PC-9 (cell line): ENCODE measurements around the gene DST. TPM values are rescaled to one million over a fixed set of nuclear protein-coding genes. Genes with fewer than 3 reads are reported as not detected.

Experiments
- BruUV-seq: library from RNA; stranded (reverse); fragments of 400-500 nt; replicated peaks from 2 replicates; lab custom pipeline; 2021; lab: Mats Ljungman, UMichigan
- CTCF ChIA-PET: fragments of 300-600 bp; sonication (Branson Sonifier 250); formaldehyde crosslinking; loops from one replicate; lab custom pipeline; 2022; ENCODE audit warnings: antibody characterized with exemption; lab: Charles Lee
- POLR2A ChIA-PET: fragments of 300-600 bp; sonication (Branson Sonifier 250); formaldehyde crosslinking; loops from one replicate; lab custom pipeline; 2022; ENCODE audit warnings: antibody characterized with exemption; ENCODE audit not compliant: unreplicated experiment; lab: Charles Lee
- DNase-seq, 2 experiments: peaks; one replicate each; pipeline versions ENCODE4 v3.0.0 to v3.0.0-alpha.2; 2015 to 2022; ENCODE audit warnings: mixed read lengths in 1 of 2
- H2AFZ ChIP-seq: fragments of 200-600 bp; sonication (generic); 2 replicates; pipeline ENCODE4 v1.8.1; 2017; ENCODE audit warnings: antibody characterized with exemption
- H3F3A ChIP-seq: fragments of 200-600 bp; sonication (generic); 2 replicates; pipeline ENCODE4 v1.8.1; 2017; ENCODE audit warnings: antibody characterized with exemption, mild to moderate bottlenecking, low read depth; ENCODE audit not compliant: insufficient read depth
- H3K27ac ChIP-seq: fragments of 200-600 bp; sonication (generic); 2 replicates; pipeline ENCODE4 v1.6.1; 2016; ENCODE audit warnings: mixed run types
- H3K27me3 ChIP-seq: fragments of 200-600 bp; sonication (generic); 2 replicates; pipeline ENCODE4 v1.6.1; 2016; ENCODE audit warnings: low read depth, mixed run types; ENCODE audit not compliant: insufficient read depth
- H3K36me3 ChIP-seq: fragments of 200-600 bp; sonication (generic); 2 replicates; pipeline ENCODE4 v1.6.1; 2016; ENCODE audit warnings: low read depth, mixed run types
- H3K4me1 ChIP-seq: fragments of 200-600 bp; sonication (generic); replicated peaks from 2 replicates; pipeline ENCODE4 v1.6.1; 2016; ENCODE audit warnings: mixed run types; ENCODE audit not compliant: insufficient read depth
- H3K4me2 ChIP-seq: fragments of 200-600 bp; sonication (generic); 2 replicates; pipeline ENCODE4 v1.6.1; 2017; ENCODE audit warnings: mixed run types
- H3K4me3 ChIP-seq: fragments of 200-600 bp; sonication (generic); 2 replicates; pipeline ENCODE4 v1.6.1; 2016; ENCODE audit warnings: mixed run types
- H3K79me2 ChIP-seq: fragments of 200-600 bp; sonication (generic); 2 replicates; pipeline ENCODE4 v1.6.1; 2017; ENCODE audit warnings: low read depth, mixed run types
- H3K9me2 ChIP-seq: fragments of 200-600 bp; sonication (generic); 2 replicates; pipeline ENCODE4 v1.8.1; 2017; ENCODE audit warnings: mild to moderate bottlenecking; ENCODE audit not compliant: insufficient read depth
- H3K9me3 ChIP-seq: fragments of 200-600 bp; sonication (generic); 2 replicates; pipeline ENCODE4 v1.8.1; 2016; ENCODE audit warnings: low read depth; ENCODE audit not compliant: insufficient read depth
- H4K20me1 ChIP-seq: fragments of 200-600 bp; sonication (generic); 2 replicates; pipeline ENCODE4 v1.8.1; 2017; ENCODE audit not compliant: insufficient read depth
- EZH2 ChIP-seq: fragments of 200-600 bp; sonication (generic); IDR thresholded peaks from 2 replicates; pipeline ENCODE4 v1.8.0; 2017; ENCODE audit warnings: antibody characterized with exemption, low read depth
- intact Hi-C: fragments of 100-400 bp; cut with micrococcal nuclease; formaldehyde crosslinking; loops from one replicate; pipeline ENCODE4 v1.10.0; 2022; ENCODE audit not compliant: unreplicated experiment
- total RNA-seq: library from RNA; stranded (reverse); gene quantifications from 2 replicates; pipeline ENCODE4 v1.2.3, GENCODE V29; 2021
- TF ChIP-seq, protein P1 (sequence below): fragments of 200-600 bp; sonication (generic); conservative IDR thresholded peaks from 2 replicates; pipeline ENCODE4 v1.6.1; 2017; ENCODE audit warnings: mixed run types, antibody characterized with exemption, mild to moderate bottlenecking, moderate library complexity

The DST gene
- total RNA-seq, 1 experiment from 2014 or later, result 217 TPM

DNA sequence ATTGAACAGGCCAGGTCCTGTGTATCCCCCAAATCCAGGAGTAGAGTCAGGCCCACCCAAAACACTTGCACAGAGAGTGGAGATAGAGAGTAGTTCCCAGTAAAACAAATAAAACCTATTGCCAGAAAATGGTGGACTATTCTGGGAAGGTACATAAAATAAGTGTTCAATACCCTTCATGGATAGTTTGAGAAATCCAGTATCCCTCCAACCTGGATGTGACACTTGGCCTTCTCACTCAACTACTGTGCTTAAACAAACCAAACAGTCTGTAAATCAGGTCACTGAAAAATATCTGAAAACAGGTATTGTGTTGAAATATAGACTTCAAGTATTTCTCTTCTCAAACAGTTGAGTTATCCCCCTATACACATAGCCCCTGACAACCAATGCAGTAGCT is 233.7 kb downstream of the DST start:
- no peak overlapping the region for H3K27ac ChIP-seq
- H3K79me2 ChIP-seq, result no peaks in the 10 kb centered on the region
- no peaks in the 10 kb centered on the region for H3K9me3 ChIP-seq
- no peak for DNase-seq
- H3K4me1 ChIP-seq, result no peaks in the 10 kb centered on the region
- intact Hi-C loops, result no loop called here
- no TSS peak for BruUV-seq
- H4K20me1 ChIP-seq, result no peaks in the 10 kb centered on the region
- H3F3A ChIP-seq, result no peaks in the 10 kb centered on the region
- H3K9me2 ChIP-seq, result no peaks in the 10 kb centered on the region
- H3K27me3 ChIP-seq, result no peaks in the 10 kb centered on the region
- H3K4me2 ChIP-seq, result no peak overlapping the region
- CTCF ChIA-PET, result no interaction called here
- POLR2A ChIA-PET, result no interaction called here
- no peak overlapping the region for H3K4me3 ChIP-seq
- TF ChIP-seq, protein P1, sequence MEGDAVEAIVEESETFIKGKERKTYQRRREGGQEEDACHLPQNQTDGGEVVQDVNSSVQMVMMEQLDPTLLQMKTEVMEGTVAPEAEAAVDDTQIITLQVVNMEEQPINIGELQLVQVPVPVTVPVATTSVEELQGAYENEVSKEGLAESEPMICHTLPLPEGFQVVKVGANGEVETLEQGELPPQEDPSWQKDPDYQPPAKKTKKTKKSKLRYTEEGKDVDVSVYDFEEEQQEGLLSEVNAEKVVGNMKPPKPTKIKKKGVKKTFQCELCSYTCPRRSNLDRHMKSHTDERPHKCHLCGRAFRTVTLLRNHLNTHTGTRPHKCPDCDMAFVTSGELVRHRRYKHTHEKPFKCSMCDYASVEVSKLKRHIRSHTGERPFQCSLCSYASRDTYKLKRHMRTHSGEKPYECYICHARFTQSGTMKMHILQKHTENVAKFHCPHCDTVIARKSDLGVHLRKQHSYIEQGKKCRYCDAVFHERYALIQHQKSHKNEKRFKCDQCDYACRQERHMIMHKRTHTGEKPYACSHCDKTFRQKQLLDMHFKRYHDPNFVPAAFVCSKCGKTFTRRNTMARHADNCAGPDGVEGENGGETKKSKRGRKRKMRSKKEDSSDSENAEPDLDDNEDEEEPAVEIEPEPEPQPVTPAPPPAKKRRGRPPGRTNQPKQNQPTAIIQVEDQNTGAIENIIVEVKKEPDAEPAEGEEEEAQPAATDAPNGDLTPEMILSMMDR, result no peak
- TF ChIP-seq EZH2, result no peak
- no peak overlapping the region for H2AFZ ChIP-seq
- no peaks in the 10 kb centered on the region for H3K36me3 ChIP-seq
